Stimulated activated CD4-positive, alpha-beta T cell treated with anti-CD3 and anti-CD28 coated beads, Interleukin-2, amount 100 ng/mL, for 48 hours (primary cell): Measurements from ENCODE around the gene RASAL2.

Experiments
- DNase-seq, 2 donors: peaks; one replicate each; pipeline ENCODE4 v3.0.0-alpha.2; 2020

The RASAL2 gene

GRCh38 chr1:178407655-178408054 lies 313.8 kb downstream of the RASAL2 start:
- no peak for DNase-seq

DNA sequence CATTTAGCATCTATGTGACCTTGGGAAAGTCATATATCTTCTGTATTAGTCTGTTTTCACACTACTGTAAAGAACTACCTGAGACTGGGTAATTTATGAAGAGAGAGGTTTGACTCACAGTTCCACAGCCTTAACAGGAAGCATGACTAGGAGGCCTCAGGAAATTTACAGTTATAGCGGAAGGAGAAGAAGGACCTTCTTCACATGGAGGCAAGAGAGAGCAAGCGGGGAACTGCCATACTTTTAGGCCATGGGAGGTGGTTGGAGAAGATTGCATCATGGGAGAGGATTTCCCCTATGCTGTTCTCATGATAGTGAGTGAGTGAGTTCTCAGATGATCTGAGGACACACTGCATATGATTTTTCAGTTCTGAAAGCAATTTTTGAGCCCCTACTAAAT lies 315.0 kb downstream of the RASAL2 start:
- no peak for DNase-seq

- no peak for DNase-seq
Observed at GRCh38 chr1:178409541-178409940, 315.6 kb downstream of the RASAL2 start.

DNA sequence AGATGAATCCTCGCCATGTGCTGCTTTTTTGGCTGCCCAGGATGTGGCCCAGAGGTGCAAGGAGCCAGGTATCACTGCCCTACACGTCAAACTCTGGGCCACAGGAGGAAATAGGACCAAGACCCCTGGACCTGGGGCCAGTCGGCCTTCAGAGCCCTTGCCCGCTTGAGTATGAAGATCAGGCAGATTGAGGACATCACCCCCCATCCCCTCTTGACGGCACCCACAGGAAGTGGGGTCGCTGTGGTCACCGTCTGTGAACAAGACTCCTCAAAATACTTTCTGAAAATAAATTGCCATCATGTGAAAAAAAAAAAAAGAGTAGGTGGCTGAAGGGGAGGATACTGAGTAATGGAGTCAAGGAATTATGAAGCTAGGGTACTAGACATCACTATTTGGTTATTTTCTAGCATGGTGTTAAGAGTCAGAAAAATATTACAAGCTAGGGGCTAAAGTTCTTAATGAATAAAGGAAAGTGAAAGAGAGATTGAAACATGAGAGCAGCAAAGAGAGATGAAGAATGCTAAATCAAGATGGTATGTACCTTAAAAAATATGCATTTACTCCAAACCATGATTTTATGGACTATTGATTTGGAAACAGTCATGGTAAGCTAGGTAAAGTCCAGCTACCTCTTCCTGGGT lies 318.0 kb downstream of the RASAL2 start:
- DNase-seq: no peak

GRCh38 chr1:178412400-178412770 lies 318.5 kb downstream of the RASAL2 start:
- no peak for DNase-seq

- no peak for DNase-seq
Observed at GRCh38 chr1:178417858-178418257, 324.0 kb downstream of the RASAL2 start.

DNA sequence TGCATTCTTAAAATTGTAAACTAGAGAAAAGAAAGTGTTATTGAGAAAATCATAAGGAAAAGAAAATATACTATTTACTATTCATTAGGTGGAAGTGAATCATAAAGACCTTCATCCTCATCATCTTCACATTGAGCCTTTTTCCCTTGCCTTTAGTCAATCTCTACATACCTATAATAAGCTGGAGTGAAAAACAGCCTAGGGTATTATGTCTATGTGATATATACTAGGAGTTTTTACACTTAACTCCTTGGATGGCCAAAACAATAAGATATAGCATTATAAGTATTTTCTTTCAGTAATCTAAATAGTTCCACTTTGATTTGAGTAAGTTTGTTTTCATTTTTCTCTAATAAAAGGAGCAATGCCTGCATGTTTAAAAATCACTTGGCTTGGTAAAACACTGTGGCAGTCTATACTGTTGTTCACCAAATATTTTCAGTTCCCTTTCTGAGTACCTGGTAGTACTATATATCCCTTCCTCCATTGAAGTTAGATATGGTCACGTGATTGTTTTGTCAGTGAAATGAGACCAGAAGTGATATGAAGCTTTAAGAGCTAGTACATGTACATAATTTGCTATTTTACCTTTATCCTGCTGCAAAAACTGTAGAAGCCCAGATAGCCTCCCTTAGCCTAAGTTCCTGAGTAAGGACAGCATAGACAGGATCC lies 324.5 kb downstream of the RASAL2 start:
- no peak for DNase-seq

- no peak for DNase-seq
Observed at GRCh38 chr1:178434360-178434759, 340.5 kb downstream of the RASAL2 start.

DNA sequence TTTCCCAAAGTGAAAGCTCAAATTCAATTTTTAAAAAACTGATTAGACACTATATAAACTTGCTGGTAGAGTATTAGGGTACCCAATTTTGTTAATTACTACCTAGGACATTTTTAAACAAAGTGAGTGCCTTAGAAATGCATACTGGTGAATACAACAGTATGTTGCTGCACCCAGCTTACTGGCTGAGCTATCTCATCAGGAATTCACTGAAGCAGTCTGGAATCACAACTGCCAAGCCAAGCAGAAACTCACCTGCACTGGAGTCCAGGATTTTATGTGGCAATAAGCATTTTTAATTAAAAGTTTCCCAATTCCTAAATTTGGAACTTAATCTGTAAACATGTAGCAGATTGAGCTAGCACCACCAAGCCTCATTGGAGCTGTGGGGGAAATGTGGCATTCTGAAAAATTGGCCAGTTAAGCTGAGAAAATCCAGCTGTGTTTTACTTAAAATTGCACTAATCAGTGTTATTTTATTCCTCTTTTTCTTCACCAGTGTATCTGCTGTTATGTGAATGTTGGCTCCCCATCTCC lies 341.1 kb downstream of the RASAL2 start:
- DNase-seq: no peak

DNA sequence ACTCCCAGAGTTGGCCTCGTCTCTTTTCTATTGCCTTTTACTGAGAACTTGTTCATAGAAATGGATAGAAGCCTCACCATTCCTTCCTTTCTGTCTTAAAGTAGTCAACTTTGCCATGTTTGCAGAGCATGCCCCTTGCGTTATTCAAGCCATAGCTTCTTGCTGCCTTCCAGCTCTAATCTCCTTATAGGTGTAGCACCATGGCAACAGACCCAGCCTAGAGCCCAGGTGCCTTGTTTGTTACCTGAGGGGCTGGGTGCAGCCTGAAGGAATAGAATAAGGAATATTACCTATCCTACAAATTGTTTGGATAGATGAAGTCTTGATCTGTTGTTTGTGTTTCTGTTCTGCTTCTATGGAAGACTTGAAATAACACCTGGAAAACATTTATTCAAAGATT lies 343.0 kb downstream of the RASAL2 start:
- DNase-seq: no peak

DNA sequence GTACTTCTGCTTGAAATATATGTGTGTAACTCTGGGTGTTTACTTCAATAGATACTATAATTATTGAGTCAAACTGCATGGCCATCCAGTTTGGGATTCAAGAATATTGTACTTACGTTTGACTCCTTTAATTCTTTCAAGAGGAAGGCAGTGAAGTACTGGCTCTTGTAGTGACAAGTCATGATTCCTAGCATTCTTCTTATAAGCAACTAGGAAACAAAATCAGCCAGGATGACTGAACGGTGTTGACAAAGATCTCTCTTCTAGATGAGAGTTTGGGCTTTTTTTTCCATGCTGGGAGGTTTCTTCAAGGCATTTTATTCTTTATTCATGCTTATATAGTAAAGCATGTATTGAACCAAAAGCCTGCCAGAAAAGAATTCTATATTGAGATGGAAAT lies 344.5 kb downstream of the RASAL2 start:
- DNase-seq: no peak

DNA sequence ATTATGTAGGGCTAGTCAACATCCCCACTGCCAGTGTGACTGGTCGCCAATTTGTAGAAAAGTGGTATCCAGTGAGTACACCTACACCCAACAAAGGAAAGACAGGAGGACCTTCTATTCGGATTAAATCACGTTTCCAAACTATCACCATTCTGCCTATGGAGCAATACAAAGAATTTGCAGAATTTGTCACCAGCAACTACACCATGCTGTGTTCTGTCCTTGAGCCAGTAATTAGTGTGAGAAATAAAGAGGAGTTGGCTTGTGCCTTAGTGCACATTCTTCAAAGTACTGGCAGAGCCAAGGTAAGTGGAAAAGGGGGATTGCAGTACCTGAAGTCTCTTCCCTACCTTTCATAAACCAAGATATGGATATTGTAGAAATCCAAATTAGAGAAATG lies 349.0 kb downstream of the RASAL2 start:
- DNase-seq: no peak

- no peak for DNase-seq
Observed at GRCh38 chr1:178450871-178451270, 357.0 kb downstream of the RASAL2 start.

GRCh38 chr1:178451529-178451928 lies 357.6 kb downstream of the RASAL2 start:
- DNase-seq: no peak

GRCh38 chr1:178452013-178452412 lies 358.1 kb downstream of the RASAL2 start:
- no peak for DNase-seq

GRCh38 chr1:178456472-178456871 lies 362.6 kb downstream of the RASAL2 start:
- no peak for DNase-seq

DNA sequence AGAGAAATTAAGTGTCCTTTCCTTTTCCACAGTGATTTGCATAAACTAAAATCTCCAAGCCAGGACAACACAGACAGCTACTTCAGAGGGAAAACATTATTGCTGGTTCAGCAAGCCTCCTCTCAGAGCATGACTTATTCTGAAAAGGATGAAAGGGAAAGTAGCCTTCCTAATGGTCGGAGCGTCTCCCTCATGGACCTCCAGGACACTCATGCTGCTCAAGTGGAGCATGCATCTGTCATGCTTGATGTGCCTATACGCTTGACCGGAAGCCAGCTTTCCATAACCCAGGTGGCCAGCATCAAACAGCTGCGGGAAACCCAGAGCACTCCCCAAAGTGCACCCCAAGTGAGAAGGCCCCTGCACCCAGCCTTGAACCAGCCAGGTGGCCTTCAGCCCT lies 363.7 kb downstream of the RASAL2 start:
- no peak for DNase-seq

DNA sequence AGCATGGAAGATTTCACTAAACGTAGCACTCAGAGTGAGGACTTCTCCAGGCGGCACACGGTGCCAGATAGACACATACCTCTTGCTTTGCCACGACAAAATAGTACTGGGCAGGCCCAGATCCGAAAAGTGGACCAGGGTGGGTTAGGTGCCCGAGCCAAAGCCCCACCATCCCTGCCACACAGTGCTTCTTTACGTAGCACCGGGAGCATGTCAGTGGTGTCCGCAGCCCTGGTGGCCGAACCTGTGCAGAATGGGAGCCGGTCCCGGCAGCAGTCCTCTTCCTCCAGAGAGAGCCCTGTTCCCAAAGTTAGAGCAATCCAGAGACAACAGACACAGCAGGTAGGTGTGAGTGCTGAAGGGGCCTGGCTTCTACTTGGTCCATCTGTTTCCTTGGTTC lies 364.3 kb downstream of the RASAL2 start:
- DNase-seq: no peak

DNA sequence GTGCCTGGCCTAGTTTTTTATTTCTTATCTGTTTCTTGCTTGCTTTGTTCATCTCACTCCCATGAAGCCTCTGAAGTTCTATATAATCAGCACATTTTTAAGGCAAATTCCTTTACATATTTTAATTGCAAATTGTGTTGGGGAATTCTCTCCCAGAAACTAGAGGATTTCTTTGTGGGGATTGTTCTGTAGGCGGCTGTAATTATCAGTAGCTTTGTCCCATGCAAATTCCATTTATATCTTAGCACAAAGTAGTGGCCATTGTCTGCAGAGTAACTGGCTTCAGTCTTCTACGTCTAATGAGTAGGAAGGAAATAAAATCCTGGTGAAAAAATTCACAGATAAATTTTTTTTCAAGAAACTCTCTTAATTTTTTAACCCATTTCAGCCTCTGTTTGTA lies 367.2 kb downstream of the RASAL2 start:
- DNase-seq: no peak

- DNase-seq: no peak
Observed at GRCh38 chr1:178461701-178462100, 367.8 kb downstream of the RASAL2 start.

GRCh38 chr1:178464141-178464540 lies 370.2 kb downstream of the RASAL2 start:
- no peak for DNase-seq

GRCh38 chr1:178464566-178464965 lies 370.7 kb downstream of the RASAL2 start:
- no peak for DNase-seq

DNA sequence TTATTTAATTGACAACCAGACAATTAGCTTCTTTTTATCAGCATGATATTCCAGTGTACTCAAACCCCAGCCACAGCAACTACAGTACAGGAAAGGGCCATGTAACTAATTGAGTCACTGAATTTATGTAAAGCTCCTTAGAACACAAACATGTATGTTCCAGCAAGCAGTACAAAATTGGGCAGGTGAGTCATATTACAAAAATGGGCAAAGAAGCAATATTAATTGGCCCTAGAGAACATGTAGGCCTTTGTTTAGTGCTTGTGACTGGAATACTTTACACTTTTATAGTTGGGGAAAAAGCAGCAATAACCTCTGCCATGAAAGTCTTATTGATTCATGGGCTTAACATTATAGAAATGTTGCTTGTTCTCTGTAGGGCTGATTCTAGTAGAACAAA lies 371.1 kb downstream of the RASAL2 start:
- no peak for DNase-seq

GRCh38 chr1:178467837-178468236 lies 373.9 kb downstream of the RASAL2 start:
- DNase-seq: no peak
